Measurements from ENCODE around the gene PAQR4.

DNA sequence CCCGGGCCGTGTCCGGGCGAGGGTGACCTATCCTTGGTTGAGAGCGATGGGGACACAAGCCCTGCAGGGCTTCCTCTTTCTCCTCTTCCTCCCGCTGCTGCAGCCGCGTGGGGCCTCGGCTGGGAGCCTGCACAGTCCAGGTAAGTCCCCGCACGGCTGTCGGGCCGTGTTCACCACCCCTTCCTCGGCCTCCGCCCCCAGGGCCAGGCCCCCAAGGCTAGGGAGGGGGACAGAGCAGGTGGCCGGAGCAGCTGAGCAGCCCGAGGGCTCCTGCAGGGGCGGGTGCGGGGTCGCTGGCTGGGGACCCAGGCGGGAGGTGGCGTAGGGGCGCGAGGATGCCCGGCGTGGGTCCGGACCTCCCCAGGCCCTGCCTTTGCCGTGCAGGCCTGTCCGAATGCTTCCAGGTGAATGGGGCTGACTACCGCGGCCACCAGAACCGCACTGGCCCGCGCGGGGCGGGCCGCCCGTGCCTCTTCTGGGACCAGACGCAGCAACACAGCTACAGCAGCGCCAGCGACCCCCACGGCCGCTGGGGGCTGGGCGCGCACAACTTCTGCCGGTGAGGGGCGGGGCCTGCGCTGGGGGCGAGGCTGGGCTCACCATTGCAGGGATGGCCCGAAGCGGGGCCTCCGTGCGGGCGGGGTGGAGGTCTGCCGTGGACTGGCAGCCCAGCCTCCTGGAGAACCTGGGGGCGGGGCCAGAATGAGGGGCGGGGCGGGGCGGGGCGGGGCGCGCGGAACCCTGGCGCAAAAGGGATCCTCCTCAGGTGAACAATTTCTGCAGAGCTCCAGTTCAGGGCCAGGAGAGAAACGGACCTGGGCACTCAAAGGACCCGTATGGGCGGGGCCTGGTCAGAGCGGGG, 4.4 kb upstream of the PAQR4 start:
- TF ChIP-seq, protein P1, sequence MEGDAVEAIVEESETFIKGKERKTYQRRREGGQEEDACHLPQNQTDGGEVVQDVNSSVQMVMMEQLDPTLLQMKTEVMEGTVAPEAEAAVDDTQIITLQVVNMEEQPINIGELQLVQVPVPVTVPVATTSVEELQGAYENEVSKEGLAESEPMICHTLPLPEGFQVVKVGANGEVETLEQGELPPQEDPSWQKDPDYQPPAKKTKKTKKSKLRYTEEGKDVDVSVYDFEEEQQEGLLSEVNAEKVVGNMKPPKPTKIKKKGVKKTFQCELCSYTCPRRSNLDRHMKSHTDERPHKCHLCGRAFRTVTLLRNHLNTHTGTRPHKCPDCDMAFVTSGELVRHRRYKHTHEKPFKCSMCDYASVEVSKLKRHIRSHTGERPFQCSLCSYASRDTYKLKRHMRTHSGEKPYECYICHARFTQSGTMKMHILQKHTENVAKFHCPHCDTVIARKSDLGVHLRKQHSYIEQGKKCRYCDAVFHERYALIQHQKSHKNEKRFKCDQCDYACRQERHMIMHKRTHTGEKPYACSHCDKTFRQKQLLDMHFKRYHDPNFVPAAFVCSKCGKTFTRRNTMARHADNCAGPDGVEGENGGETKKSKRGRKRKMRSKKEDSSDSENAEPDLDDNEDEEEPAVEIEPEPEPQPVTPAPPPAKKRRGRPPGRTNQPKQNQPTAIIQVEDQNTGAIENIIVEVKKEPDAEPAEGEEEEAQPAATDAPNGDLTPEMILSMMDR (IDR thresholded peaks at IDR 0.05): no peak
- TF ChIP-seq POLR2AphosphoS5 (IDR thresholded peaks at IDR 0.05): no peak
- TF ChIP-seq POLR2A (IDR thresholded peaks at IDR 0.05): no peak
- no peak for TF ChIP-seq EP300 (IDR thresholded peaks at IDR 0.05)
